NCI-H69 (cell line): ENCODE measurements around the gene CAMK2B.

Experiments
- DNase-seq: peaks from one replicate; lab custom pipeline; 2025; lab: John Stamatoyannopoulos, UW

Gene CAMK2B

DNA sequence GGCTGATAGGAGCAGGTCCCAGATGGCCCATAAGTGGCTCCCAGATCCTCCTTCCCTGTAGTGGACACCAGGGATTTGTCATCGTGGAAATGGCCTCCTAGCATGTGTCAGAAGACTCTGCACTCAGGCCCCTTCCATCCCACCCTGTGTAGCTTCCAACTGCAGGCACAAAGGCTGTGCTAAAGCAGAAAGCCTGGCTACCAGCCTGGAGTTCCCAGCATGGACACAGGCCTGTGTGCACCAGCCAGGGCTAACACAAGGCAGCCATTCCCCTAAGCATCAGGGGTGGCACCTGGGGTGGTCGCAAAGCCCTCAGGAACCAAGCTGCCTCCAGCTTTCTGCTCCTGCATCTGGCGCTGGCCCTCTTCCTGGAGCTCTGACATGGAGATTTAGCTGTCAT is 4.5 kb upstream of the CAMK2B start:
- no peak for DNase-seq

DNA sequence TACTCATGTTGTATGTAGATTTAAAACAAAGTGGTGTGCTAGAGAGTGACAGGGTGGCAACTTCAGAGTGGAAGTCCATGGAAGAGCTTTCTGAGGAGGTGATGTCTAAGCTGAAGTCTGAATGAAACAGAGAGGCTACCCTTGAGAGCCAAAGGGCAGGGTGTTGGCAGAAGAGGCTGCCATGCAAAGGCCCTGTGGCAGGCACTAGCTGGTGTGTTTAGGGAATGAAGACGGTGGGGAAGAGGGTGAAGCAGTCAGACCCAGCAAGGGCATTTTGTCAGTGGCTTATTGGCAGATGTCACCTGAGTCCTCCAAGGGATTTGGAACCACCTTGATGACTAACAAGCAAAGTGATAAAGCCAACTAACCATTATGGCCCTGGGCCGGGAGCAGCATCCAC is 3.7 kb upstream of the CAMK2B start:
- DNase-seq, result no peak

DNA sequence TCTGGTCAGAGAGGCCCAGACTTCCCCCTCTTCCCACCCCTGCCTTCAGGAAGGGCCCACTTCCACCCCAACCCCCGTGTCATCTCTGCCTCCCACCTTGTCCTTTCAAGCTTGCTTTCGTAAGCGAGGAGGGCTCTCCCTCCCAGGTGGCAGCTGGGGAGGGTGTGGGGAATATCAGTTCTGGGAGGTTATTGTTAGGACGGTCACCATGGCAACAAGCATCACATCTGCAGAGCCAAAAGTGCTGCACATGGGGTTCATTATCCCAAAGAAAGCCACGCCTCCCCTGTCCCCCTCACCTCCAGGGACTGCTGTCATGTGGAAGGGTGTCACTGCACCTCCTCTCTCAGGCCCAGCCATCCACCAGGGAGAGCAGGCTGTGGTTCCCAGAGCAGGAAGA is 2.6 kb upstream of the CAMK2B start:
- DNase-seq, result peak; percentile 16

DNA sequence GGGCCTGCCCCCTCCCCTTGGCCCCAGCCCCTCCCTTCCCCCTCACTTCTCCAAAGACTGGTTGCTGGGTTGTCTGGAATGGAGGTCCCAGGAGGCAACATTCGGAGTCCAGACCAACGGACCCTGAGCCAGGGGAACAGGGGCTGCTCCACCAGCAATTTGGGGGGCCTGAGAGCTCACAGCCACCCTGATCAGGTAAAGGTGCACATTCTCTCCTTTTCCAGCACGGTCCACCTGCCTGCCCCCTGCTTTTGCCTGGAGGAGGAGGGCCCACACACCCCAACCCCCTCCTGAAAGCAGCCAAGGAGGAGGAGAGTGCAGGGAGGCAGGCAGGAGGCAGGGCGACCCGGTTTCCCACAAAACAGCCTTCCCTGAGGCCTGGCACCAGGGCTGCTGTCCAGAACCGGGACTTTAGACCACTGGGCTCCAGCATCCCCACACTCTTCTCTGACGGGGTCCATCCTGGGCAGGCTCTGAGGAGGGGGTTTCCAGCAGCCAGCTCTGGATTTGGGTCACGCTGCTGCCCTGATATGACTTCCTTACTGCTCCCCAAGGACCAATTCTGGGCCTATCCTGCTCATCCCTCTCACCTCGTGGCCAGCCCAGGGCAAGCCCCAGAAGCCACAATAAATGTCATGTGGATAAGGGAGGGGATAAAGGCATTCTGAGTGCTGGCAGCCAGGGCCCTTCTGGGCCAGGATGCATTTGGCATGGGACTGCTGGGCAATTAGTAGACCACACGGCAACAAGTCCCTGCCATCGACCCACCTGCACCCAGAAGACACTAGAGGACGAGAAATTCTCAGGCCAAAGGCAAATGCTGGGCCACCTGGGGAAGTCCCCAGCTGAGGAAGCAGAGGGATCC is 1.1 kb upstream of the CAMK2B start:
- no peak for DNase-seq

DNA sequence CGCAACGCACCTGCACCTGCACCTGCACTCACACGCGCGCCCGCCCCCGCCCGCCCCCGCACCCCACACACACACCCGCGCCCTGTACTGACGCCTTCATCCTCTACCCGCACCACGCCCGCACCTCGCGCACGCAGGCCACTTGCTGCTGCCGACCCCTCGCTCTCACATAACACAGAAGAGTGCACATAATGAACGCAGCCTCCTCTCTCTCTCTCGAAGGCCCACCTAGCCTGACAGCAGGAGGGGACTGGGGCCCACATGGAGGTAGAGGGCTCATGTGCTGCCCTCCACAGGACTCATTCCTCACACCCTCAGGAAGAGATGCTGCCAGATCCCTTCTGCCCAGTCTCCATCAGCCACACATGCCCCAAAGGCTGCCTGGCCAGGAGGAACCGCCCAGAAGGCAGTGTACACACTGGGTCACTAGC is 432 bp upstream of the CAMK2B start:
- DNase-seq, result peak; percentile 84

DNA sequence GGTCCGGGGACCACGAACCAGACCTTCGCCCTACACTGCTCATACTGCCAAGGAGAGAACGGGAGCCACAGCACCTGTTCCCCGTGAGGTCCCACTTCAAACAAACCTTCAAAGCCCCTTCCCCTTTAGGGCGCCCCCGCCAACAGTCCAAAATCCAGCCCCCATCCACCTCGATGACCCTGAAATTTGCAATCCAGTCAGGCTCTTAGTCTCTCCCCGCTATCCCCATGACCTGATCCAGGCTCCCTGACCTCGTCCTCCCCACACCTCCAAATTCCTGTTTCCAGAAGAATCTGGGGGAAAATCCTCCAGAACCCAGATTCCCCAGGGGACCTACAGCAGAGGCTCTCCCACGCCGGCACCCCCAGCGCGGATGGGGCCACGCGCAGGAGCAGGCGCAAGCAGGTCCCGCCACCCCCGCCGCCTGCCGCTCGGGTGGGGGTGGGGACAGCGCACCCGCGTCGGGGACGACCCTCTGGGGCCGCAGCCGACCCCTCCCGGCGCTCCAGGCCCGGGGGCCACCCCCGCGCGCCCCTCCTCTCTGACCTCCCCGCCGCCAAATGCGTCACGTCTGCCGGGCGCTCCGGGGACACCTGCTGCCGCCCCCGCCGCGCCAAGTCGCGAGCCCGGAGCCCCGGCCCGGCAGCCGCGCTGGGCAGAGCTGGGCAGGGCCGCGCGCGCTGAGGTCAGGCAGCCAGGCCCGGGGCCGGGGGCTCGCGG is 753 bp downstream of the CAMK2B start:
- DNase-seq, result peak; percentile 68

DNA sequence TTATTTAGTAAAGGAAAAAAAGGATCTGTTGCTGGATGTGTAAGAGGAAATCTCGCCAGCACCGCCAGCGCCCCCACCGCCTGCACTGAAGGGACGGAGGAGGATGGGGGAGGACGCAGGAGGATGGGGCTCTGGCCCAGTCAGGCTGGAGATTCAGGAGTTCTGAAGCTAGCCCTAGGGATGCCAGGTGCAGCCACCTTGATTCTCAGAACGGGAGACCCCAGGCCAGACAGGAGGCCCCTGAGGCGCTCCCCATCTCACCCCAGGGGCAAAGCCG is 1.3 kb downstream of the CAMK2B start:
- peak; percentile 22 for DNase-seq

DNA sequence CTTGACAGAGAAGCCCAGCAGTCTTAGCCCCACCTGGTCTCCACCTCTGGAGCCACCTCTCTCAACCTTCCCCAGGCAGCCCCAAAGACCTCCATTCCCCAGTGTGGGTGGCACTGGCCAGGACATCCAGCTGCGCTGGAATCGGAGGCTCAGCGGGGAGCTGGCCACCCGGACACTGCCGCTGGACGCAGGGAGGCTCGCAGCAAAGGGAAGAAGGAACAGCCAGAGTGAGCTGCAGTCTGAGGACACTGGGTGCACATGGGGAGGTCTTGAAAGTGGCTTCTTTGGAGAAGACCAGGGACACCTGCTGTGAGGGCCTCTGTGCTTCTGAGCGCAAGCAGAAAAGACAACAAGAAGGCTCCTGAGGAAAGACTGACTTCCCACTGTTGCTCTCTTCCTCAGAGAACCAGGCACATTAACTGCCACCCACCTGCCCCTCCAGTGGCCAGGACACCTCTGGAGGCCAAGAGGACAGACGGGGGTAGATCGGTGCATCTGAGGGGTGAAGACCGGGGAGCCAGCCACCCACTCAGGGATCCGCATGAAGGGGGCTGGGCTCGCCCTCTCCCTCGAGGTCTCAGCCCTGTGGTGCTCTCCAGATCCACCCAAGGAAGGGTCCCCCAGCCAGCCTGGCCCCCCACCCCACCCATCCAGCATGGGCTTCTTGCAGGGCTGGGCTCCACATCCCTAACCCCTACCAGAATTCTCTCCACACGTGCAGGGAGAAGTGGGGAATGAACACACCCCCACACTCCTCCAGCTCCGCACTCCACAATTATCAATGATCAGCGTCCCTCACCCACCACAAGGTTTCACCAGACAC is 1.8 kb downstream of the CAMK2B start:
- DNase-seq, result peak; percentile 24

DNA sequence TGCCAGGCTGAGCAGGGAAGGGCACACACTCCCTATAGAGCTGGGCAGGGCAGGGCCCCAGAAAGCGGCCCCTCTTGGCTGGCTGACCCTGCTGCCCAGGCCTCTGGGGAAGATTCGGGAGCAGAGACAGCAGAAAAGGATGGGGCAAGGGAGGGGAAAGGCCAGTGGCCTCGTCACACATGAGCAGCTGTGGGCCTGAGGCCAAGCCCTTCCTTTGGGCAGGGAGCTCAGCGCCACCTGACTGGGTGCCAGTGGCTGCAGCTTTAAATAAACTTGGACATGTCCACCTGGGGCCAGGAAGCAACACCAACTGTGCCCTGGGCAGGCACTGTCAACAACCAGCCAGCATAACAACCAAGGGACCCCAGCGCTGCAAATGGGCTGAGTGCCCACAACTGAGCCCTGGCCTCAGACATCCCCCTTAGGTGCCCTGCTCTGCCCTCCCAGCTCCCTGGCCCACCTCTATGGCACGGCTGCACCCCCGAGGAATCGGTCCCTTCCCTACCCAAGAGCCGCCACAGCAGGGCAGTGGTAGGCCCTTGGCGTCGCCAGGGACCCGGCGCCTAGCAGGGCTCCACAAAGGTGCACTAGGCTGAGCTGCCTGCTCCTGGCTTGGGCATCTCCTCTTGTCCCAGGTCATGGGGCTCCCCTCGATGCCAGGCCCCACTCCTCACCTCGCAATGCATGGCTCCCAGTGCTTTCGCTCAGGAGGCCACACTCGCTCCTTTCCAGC is 2.6 kb downstream of the CAMK2B start:
- peak; percentile 42 for DNase-seq

DNA sequence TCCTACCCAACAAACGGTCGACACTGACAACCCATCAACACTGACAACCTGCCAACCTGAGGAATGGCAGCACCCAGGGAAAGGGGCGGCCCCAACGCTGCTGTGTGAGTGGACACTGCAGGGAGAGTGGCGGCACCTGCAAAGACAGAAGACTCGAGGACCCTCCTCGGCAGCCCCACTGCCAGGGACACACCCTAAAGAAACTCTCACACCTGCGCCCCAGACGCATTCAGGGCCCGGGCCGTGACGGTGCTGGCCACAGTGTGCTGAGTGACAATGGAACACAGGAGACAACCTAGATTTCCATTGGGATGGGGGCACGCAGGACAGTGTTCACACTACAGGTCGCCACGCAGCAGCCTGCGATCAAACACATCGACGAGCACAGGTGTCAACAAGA is 3.6 kb downstream of the CAMK2B start:
- no peak for DNase-seq

DNA sequence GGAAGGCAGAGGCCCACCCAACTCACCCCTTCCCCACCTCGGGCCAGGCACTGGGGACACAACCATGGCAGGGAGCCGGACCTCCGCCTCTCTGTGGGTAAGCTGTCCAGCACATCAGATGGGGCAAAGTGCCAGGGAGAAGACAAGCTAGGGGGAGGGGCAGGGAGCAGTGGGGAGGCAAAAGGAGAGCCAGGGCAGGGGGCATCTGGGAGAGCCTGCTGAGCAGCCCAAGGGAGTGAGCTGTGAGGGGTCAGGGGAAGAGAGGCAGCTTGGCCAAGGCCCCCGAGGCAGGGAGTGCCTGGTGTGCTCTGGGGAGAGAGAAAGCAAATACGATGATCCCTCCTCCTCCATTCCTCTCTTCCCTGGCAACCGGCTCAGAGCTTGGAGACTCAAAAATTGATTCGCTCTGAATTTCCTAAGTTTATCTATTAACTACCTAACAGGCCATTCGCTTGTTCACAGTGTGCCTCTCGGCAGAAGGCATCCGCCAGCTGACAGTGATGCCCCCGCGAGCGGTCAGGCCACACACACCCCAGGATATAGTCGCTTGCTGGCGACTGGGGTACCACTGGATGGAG is 4.5 kb downstream of the CAMK2B start:
- peak; percentile 83 for DNase-seq

DNA sequence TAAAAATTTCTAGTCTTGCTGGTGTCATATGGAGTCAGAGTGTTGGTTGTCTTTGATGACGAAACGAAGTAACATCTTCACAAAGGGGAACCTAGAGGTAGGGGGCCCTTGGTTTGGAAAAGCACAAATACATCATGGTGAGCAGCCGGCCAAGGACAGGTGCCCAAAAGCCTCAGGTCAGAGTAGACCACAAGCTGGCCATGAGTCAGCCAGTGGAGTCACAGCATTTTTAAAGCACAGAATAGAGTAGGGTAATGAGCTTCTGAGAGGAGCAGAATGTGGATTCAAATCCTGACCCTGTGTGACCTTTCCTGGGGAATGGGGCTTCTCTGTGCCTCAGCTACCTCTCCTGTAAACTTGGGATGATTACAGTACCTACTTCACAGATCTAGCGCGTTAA is 5.3 kb downstream of the CAMK2B start:
- no peak for DNase-seq

DNA sequence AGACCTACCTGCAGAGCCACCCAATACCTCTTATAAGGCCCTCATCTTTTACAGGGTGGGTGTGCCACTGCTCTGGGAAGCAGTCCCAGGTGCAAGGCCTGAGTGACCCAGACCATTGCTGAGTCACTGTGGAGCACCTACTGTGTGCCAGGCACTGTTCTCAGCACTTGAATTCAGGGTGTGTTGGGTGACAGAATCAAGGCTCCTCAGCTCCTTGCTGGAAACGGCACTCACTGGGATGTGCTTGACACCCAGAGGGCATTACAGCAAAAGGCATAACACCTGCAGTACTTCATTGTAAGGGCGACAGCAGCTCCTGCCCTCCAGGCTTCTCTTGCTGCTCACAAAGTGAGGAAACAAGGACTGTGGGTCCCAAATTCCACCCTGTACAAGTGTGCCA is 7.1 kb downstream of the CAMK2B start:
- DNase-seq, result peak; percentile 48

DNA sequence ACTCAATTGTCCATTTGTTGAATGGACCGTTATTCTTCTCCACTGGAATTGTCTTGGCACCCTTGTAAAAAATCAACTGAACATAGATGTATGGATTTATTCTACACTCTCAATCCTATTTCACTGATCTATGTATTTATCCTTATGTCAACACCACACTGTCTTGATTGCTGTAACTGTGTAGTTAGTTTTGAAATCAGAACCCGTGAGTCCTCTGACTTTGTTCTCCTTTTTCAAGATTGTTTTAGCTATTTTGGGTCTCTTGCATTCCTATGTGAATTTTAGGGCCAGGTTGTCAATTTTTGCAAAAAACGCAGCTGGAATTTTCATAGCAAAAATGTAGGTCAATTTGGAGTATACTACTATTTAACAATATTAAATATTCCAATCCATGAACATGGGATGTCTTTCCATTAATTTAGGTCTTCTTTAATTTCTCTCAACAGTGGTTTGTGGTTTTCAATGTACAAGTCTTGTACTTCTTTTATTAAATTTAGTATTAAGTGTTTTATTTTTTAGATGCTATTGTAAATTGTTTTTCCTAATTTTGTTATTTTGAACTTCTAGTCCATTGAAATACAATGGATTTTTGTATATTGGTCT is 10.0 kb downstream of the CAMK2B start:
- DNase-seq, result no peak

DNA sequence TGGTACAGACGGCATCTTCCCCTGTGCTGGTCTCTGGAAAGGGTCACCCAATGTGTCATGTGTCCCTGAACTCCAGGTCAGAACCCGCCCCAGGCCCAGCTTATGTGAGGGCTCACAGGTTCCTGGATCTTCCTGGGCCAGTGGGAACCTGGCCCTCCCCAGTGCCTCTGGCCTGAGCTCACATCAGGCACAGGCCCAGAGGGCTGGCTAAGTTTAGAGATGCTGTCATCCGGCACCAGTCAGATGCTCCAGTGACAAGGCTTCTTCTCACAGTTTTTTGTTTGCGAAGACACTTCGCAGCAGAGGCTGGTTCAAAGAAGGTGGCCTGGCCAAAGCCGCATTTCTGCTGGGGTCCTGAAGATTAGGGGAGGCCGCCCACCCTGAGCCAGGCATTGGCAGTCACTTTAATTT is 11.8 kb downstream of the CAMK2B start:
- DNase-seq, result no peak

DNA sequence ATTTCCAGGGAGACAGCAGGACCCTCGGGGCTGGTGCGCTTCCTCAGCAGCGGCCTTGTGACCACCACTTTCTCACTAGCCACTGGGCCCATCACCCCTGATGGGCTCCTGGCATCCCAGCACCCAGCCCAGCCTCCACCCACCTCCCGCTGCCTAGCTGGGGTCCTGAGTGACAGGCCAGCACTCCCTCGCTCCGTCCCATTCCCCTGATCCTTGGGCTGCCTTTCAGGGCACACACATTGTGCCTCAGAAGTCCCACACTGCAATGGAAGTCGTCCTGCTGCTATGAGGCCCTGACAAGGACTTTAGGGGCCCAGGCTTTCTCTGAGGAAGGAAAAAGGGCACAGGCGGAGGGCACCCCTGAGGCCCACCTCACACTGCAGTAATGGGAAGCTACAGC is 12.4 kb downstream of the CAMK2B start:
- DNase-seq, result no peak

DNA sequence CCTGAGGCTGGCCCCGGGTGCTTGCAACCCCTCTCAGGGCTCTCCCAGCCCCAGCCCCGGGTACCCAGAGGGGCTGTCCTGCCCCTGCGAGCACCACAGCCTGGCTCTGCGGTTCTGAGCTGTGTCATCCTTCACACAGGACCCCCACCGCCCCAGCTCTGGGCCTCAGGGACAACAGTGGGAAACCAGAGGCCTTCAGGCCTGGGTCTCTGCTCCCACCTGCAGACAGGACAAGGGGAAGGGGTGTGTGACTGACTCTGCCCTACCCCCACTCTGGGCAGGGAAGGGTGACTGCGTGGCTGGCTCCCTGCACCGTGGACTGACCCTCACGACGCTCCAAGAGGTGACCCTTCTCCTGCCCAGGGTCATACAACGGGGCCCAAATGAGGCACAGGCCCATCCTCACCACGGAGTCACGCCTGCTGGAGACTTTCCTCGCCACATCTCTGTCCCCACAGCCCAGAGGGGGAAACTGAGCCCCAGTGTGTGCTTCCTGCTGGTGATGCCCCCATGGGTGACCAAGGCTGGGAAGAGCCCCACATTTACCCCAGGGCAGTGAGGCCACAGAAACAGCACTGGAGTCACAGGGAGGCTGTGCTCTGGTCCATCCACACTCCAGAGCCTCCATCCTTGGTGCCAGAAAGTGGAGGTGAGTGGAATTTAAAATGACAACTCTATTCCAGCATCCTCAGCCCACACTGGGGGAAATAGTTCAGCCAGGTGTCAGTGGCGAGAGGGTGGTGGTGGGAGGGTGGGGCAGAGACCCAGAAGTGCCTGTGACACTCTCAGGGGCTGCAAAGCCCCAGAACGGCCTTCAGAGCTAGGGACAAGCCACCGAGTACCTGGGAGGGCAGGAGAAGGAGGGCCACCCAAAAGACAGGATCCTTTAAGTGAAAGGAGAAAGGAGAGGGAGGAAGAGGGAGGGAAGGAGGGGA is 13.6 kb downstream of the CAMK2B start:
- DNase-seq, result no peak

DNA sequence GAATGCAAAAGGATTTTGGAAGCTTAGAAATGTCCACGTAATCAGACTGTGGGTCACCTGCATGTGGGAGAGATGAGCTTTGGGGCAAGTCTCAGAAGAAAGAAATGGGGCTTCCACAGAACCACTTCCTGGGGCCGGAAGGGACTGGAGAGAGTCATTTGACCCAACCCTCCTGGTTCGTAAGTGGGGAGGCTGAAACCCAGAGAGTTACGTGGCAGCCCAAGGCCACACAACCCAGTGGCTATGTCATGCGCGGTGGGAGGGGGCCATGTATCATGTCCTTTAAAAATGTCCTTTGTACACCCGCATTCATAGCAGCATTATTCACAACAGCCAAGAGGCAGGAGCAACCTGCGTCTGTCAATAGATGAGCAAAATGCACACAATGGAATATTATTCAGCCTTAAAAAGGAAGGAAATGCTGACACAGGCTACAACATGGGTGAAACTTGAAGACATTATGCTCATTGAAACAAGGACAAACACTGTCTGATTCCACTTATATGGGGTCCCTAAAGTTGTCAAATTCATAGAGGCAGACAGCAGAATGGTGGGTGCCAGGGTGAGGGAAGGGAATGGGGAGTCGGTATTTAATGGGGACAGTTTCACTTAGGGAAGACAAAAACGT is 15.1 kb downstream of the CAMK2B start:
- DNase-seq, result no peak

DNA sequence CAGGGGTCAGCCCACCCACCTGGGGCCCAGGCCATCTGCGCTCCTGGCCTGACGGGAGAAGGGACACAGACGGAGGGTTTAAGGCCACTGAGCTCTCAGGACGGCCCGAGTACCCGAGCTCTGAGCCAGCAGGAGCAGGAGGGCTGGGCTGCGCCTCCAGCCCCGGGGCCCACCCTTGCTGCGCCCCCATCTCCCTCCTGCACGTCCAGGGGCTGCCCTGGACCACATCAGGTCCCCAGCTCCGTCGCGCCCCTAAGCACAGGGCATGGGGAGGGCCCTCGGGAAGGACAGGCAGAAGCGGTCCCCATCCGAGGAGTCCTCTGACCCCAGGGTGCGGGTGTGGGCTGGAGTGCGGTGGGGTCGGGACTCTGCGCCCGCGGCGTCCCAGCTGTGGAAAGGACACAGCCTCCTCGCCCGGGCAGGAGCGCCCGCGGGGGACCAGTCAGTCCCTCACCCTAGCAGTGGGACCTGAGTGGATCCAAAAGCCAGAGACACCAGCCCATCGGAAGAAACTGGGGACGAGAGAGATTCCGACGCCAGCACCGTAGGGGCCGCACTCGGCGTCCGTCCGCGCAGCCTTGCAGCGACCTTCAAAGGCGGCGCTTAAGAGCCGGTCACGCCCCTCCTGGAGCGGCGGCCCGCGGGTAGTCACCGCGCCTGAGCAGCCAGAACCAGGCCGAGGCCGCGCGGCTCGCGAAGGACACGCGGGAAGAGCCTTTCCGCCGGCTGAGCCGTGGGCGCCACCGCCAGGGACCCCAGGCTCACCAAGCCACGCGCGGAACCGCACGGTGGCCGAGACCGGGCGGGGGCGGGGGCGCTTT is 15.9 kb downstream of the CAMK2B start:
- DNase-seq, result no peak
